GM20431 (cell line): ENCODE results near the gene LSM14B.

Experiments
- in situ Hi-C: fragments of 300-500 bp; cut with MseI, MboI; formaldehyde crosslinking; loops from one replicate; pipeline ENCODE4 v1.15.0; 2020; ENCODE audit warnings: low sequenced_read_pairs; ENCODE audit not compliant: unreplicated experiment

The LSM14B gene

DNA sequence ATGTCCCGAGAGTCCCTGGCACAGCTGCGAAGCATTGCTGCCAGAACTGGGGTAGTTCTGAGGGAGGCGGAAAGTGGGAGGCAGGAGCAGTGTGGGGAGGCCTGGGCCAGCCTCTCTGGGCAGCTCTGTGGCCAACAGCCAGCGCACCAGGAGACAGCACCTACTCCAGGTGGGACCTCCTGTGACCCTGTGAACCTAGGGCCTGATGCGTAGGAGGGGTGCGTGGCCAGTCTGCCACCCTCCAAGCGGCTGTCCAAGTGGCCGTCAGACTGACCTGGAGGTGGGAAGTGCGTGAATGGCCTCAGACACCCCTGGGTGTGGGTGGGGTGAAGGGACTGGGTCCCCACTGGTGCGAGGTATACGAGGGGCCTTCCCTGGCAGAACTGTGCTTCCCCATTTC, 36.8 kb downstream of the LSM14B start:
- in situ Hi-C loops = no loop called here

DNA sequence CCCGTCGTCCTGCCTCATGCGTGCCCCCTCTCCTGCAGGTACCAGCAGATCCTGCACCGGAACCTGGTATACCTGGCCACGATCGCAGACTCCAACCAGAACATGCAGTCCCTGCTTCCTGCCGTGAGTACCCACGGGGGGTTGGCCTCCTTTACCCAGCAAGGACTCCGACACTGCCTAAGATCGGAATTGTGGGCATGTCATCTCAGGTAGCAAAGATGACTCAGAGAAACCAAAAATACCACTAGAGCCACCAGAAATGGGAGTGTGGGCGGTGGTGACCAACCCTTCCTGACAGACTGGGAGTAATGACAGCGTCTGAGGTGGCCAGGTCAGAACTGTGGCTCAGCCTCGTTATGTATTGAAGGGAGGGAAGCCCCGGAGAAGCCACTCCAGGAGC, 37.6 kb downstream of the LSM14B start:
- in situ Hi-C loops = no loop called here

DNA sequence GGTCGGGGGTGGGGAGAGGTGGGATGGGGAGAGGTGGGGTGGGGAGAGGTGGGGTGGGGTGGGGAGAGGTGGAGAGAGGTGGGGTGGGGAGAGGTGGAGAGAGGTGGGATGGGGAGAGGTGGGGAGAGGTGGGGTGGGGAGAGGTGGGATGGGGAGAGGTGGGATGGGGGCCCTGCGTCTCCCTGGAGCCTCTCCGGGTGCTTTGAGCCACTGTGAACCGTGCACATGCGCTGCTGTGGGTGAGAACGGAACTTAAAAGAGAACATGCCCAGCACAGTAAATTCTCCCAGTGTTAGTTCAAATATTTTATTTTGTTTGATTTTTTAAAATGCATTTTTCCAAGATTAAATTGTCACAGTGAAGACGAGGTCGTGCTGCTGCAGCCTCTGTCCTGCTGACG, 38.0 kb downstream of the LSM14B start:
- in situ Hi-C loops = no loop called here

DNA sequence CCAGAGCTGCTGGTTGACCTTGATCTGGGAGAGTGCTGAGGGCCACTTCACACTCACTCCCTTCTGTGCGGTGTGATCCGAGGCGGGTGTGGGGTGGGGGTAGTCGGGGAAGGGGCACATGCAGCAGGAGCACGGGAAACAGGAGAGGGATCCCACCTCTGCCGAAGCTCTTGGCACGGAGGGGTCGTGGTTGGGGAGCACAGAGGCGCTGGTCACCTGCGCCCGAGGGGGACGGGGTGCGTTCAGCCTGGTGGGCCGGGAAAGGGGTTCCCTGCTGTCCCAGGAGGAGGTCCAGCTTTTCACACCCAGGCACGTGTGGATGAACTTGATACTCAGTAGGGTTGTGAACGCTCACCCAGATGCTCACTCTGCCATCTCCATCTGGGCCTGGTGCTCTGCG, 38.6 kb downstream of the LSM14B start:
- in situ Hi-C loops = no loop called here

DNA sequence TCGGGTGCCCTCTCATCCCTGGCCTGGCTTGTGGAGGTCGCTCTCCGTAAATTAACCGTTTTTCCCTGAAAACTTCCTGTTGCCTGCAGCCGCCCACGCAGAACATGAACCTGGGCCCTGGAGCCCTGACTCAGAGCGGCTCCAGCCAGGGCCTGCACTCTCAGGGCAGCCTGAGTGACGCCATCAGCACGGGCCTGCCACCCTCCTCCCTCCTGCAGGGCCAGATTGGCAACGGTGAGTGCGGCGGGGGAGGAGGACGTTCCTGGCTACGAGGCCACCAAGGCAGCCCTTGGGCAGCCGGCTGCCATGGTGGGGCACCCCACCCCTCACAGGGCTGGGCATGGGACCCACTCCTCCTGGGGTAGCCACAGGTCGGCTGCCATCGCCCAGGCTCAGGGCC, 39.1 kb downstream of the LSM14B start:
- in situ Hi-C loops = no loop called here

DNA sequence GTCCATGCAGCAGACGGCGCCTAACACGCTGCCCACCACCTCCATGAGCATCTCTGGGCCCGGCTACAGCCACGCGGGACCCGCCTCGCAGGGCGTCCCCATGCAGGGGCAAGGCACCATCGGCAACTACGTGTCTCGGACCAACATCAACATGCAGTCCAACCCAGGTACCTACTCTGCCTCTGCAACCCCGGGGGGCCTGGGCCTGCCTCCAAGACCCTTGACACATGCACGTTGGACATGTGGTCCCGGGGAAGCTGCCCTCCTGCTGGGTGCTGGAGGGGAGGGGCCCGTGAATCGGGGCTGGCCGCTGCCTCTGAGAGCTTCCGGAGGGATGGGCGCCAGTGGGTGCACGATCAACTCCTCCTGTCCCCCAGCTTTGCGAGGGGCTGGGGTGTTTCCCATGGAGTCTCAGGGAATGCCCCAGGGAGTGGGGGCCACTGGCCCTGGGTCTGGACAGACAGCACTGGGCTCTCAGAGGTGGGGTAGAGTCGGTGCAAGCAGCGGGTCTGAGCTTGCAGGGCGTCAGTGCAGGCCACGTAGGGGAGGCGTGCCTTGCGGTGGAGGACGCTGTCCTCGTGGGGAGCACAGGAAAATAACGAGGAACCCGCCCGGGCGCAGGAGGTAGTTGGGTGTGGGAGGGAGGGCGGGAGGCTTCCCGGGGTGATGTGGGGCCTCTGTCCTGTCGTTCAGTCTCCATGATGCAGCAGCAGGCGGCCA, 40.6 kb downstream of the LSM14B start:
- in situ Hi-C loops = no loop called here

DNA sequence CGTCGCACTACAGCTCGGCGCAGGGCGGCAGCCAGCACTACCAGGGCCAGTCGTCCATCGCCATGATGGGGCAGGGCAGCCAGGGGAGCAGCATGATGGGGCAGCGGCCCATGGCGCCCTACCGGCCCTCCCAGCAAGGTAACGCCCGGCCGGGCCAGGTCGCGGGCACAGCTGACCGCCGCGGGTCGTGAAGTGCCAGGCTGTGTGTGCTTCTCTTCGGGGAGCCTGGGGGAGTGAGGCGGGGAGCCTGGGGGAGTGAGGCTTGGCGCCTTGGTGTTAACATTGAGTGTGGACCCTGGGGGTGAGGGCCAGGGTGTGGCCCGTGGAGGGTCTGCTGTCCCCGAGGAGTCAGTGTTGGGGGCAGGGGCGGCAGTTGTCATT, 41.2 kb downstream of the LSM14B start:
- in situ Hi-C loops = no loop called here

DNA sequence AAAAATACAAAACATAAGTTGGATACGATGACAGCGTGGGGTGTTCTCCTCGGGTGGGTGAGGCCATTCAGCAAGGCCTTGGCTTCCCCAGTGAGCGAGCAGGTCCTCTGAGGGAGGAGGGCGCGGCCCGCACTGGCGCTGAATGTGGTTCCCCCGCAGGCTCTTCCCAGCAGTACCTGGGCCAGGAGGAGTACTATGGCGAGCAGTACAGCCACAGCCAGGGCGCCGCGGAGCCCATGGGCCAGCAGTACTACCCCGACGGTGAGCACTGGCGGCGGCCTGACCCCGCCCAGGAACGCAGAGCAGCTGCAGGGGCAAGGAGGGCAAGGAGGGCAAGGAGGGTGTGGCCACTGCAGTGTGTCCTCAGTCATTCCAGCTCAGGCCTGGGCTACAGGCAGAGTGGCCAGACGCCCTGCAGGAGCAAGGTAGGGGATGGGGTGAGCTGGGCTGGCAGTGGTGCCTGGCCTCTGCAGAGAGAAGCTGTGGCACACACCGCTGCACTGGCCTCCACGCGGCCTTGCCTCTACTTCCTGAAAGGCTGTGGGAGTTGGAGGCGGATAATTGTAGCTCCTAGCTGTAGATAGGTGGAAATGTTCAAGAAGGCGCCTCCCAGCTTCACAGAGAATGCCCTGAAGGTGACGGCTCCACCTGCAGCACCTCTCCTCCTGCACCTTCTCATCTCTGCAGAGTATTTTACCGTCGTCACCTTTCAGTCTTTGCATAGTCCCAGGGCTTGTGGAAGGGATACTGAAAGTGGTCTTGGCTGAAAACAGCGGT, 41.9 kb downstream of the LSM14B start:
- in situ Hi-C loops = no loop called here

DNA sequence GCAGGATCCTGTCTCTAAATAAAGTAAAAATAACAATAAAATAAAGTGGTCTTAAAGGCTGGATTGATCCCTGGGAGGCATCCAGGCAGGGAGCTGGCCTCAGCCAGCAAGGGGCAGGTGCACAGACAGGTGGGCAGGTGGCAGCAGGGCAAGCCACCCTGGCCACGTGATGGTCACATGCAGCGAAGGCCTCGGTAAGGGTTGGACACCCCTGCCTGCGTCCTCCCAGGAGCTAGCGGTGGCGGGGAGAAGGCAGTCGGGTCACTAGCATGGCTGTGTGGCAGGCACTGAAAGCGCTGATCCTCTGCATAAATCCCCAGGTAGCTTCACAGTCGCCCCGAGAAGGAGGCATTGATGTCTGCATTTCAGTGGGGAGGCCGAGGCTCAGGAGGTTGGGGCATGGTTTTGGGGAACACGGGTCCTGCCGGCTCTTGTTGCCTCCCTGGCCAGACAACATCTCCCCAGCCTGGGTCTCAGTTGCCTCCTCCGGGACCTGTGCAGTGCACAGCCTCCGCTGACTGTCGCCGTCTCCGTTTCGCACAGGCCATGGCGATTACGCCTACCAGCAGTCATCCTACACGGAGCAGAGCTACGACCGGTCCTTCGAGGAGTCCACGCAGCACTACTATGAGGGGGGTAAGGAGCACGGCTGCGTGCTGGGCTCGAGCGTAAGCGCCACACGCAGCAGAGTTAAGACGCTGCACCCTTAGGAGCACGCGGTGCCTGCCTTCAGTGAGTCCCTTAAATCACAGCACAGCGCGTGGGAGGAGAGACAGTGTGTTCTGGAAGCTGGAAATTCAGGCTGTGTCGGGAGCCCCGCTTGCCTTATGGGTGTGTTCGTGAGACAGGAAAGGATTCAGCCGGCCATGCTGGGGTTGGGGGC, 42.8 kb downstream of the LSM14B start:
- in situ Hi-C loops = no loop called here

DNA sequence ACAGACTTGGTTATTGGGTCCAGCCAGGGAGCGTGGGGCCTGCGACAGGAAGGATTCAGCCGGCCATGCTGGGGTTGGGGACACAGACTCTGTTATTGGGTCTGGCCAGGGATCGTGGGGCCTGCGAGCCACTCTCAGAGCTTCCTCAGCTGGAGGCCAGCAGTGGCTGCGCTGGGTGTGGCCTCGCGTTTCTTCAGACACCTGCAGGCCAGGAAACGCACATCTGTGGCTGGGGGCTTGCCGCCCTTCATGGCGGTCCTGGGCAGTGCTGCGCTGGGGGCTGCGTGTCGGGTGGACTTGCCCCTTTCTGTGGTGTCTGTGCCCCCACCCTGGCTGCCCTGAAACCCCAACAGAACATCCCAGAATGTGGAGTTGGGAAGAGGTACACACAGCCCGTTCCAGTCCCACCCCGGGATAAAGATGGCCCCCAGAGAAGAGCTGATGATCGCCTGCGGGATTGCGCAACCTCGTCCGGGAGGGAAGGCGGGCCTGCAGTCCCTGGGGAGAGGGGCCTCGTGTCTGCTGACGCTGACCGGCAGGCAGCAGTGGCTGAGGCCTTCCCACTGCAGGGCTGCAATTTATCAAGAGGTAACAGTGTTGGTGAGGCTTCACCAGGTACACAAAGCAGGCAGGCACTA, 43.6 kb downstream of the LSM14B start:
- in situ Hi-C loops = no loop called here

DNA sequence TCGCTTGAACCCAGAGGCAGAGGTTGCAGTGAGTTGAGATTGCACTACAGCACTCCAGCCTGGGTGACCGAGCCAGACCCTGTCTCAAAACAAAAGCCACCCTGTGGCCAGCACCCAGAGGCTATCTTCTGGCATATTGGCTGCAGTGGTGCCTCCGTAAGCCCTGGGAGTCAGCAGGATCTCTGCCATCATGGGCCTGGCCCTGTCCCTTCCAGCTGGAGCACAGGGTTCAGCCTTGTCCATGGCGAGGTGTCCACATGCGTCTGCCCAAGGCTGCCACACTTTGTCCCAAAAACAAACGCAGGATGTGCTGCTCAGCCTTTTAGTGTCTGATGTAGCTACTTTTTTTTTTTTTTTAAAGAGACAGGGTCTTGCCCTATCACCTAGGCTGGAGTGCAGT, 45.2 kb downstream of the LSM14B start:
- in situ Hi-C loops = no loop called here

DNA sequence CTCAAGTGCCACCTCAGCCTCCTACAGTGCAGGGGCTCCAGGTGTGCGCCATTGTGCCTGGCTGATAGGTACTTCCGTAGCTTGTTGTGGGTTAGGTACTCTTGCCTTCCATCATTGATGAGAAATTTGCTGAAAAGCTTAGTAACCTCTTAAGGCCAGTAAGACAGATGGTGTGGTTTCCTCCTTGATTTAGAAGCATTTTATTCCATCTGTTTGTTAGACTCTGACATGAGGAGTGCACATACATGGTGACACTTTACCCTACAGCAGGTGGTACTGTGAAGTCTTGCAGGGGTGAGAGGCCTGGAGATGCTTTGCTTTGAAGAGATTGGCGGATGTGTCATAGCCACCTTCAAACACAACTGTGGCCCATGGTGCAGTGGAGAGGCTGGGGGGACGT, 45.8 kb downstream of the LSM14B start:
- in situ Hi-C loops = no loop called here

DNA sequence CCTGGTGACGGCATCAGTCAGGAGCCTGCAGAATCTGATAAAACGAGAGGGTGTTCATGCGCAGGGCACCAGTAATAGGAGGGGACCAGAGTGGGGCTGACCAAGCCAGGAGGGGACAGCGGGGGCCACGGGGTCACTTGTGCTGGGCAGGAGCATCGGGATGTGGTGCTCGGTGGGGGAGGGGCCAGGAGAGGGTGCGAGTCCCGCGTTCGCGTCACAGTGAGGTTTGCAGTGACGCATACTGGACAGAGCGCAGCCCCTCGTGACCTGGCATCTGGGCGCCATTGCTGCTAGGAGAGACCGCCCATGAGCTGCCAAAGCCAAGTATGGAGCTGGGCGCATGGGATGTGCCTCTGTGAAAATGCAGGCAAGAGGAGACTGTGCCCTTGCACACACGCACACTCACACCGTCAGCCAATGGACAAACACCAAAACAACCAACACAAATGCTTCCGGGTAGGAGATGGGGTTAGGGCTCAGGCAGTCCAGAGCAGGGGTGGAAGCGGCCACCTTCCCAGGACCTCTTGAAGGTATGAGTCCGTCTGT, 46.7 kb downstream of the LSM14B start:
- in situ Hi-C loops = no loop called here

DNA sequence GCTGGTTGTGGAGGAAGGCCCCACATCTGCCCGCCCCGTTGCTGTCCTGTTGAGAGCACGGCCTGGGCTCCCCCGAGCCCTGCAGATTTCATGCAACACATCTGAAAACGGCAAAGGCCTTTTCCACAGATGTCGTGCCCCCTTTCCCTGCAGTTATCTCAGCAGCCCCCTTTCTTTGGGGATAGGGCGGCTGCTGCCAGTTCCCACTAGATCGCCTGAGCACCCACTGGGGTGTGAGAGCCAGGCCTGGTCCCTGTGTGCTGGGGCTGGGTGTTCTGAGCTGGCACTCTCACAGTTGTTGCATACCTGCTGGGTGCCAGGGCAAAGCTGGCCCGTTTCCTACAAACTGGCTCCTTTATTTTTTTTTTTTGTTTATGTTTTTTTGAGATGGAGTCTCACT, 48.3 kb downstream of the LSM14B start:
- in situ Hi-C loops = no loop called here

DNA sequence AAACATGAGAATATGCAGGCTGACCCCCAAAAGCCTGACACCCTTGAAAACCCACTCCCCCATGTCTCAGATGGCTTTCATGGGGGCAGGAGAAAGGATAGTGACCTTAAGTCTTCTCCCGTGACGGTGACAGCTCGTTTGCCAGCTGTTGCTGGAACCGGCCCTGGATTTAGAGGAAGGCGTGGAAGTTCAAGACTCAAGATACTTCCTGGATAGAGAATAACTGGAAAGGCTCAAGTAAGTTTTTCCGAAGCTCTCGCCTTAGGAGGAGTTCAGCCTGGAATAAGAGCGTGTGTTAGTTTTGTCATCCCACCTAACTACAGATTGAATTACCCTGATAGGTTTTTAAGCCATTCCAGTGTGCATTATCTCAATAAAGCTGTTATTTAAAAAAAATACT, 49.0 kb downstream of the LSM14B start:
- in situ Hi-C loops = no loop called here

DNA sequence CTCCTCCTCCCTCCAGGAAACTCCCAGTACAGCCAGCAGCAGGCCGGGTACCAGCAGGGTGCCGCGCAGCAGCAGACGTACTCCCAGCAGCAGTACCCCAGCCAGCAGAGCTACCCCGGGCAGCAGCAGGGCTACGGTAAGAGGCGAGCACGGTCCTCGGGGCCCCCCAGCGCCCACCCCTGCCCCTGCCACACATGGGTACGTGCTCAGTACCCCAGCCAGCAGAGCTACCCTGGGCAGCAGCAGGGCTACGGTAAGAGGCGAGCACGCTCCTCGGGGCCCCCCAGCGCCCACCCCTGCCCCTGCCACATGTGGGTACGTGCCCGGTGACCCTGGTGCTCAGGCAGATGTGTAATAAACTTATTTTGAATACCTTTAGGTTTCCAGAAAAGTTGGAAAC, 50.4 kb downstream of the LSM14B start:
- in situ Hi-C loops = no loop called here

DNA sequence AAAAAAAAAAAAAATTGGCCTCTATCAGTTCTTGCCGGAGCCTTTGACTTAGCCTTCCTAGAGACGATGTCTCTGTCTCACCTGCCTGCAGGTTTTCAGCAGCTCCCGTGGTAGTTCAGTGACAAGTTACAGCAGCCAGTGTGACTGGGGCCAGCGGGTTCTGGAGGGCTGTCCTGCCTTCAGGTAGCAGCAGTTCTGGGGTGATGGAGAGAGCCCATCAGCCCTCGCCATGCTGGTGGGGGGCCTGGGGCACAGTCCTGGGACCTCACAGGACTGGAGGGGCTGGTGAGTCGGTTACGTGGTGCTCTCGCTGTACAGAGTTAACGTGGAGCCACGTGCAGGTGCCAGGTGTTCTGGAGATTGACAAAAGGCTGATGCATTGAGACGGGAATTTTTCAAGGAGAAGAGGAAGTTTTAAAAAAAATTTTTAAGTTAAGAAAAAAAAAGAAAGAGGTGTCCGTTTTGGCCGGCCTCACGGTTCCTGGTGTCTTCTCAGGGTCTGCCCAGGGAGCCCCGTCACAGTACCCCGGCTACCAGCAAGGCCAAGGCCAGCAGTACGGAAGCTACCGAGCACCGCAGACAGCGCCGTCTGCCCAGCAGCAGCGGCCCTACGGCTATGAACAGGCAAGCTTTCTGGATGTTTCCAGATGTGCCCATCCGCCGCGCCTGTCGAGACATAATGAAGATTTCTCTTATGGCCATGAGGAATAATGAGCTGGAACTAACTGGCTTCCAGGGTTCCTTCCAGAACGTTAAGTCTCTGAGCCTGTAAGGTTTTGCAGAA, 51.9 kb downstream of the LSM14B start:
- in situ Hi-C loops = no loop called here

DNA sequence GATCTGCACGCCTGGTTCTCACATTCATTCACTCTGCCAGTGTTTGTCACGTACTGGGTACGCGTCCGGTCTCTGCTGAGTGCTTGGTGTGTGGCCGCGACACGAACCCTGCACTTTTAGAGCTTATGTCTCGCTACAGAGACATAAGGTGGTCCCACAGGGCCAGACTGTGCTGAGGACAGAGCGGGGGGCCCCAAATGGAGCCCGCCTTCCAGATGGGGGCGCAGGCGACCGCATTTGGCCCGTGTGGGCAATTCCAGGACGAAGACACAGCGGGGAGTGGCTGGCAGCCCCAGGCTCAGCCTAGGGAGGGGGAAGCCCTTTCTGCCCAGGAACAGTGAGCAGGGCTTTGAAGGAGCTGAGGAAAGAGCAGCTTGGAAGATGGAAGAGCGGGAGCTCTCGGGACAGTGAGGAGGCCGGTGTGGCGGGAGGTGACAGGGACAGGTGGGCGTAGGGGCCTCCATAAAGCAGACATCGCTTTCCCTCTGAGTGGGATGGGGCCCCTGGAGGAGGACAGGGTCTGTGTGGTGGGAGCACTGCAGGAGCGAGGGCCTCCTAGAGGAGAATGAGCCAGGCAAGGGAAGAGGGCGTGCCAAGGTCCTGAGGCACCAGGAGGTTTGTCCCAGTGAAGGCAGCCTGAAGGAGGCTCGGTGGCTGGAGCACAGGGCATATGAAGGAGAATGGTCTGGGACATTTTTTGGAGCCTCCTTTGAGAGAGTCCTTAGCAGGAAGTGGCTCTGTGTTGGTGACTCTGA, 52.8 kb downstream of the LSM14B start:
- in situ Hi-C loops = no loop called here

DNA sequence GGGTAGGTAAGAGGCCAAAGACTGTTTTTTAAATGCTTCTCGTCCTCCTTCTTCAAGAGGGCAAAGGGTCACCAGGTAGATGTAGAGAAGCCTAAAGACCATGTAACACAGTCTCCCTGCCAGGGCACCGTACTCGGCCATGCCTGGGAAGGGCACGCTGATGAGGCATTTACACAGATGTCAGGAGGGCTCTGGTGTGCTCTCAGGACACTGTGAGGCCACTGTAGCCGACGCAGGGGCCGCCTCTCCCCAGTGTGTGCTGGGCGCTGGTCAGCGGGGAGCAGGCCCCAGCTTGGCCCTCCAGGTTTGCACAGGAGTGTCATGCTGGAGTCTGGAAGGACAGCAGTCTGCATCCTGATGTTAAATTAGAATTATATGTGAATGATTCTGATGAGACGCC, 53.4 kb downstream of the LSM14B start:
- in situ Hi-C loops = no loop called here
